Neuronal stem cell (in vitro differentiated cells): Measurements from ENCODE around the gene OR2T10.
"Not testable (repeated sequence)": the region's sequence is repeated elsewhere in the genome, so short reads cannot be mapped to it uniquely, and the experiment has no call there.

Source experiments
- DNase-seq: peaks from one replicate; pipeline ENCODE4 v3.0.0-alpha.2; 2013; ENCODE audit warnings: low spot score
- H2AFZ ChIP-seq: one replicate; pipeline ENCODE4 v1.6.1; 2013; ENCODE audit warnings: mild to moderate bottlenecking, low read length, inconsistent platforms
- H2AK5ac ChIP-seq: 2 replicates; pipeline ENCODE4 v1.6.1; 2013; ENCODE audit warnings: low read depth, mild to moderate bottlenecking, inconsistent platforms, low read length, moderate library complexity, mixed read lengths
- H2BK120ac ChIP-seq: 2 replicates; pipeline ENCODE4 v1.6.1; 2013; ENCODE audit warnings: low read depth, mild to moderate bottlenecking, inconsistent platforms, low read length, moderate library complexity, mixed read lengths
- H2BK12ac ChIP-seq: one replicate; pipeline ENCODE4 v1.6.1; 2013; ENCODE audit warnings: low read length, inconsistent platforms
- H2BK15ac ChIP-seq: 2 replicates; pipeline ENCODE4 v1.6.1; 2013; ENCODE audit warnings: mild to moderate bottlenecking, low read length, inconsistent platforms, mixed read lengths
- H2BK5ac ChIP-seq: one replicate; pipeline ENCODE4 v1.6.1; 2013; ENCODE audit warnings: inconsistent platforms, mild to moderate bottlenecking, low read length, moderate library complexity
- H3K14ac ChIP-seq: one replicate; pipeline ENCODE4 v1.6.1; 2013; ENCODE audit warnings: low read length, inconsistent platforms
- H3K18ac ChIP-seq: 2 replicates; pipeline ENCODE4 v1.6.1; 2013; ENCODE audit warnings: low read length, inconsistent platforms
- H3K23ac ChIP-seq: 2 replicates; pipeline ENCODE4 v1.6.1; 2013; ENCODE audit warnings: low read depth, mild to moderate bottlenecking, mixed read lengths, low read length, inconsistent platforms; ENCODE audit not compliant: poor library complexity
- H3K27ac ChIP-seq: replicated peaks from 3 replicates; pipeline ENCODE4 v1.5.1; 2013; ENCODE audit warnings: low read length, inconsistent platforms
- H3K27me3 ChIP-seq, 3 experiments: 2 replicates each; pipeline ENCODE4 v1.6.1; 2013; ENCODE audit warnings: low read length in 3 of 3, mild to moderate bottlenecking in 2 of 3, inconsistent platforms in 1 of 3, low read depth in 1 of 3, mixed read lengths in 1 of 3, moderate library complexity in 1 of 3; ENCODE audit not compliant: control insufficient read depth in 3 of 3, insufficient read depth in 3 of 3
- H3K36me3 ChIP-seq, 2 donors: replicated peaks in 1 of 2; 2 replicates each; pipeline ENCODE4 v1.6.1; 2013; ENCODE audit warnings: low read length in 2 of 2; ENCODE audit not compliant: control insufficient read depth in 2 of 2, insufficient read depth in 2 of 2
- H3K4ac ChIP-seq: 2 replicates; pipeline ENCODE4 v1.6.1; 2013; ENCODE audit warnings: inconsistent platforms, mild to moderate bottlenecking, low read length, moderate library complexity
- H3K4me1 ChIP-seq, 2 donors: 1 replicate in 1 of 2; 2 replicates in 1 of 2; pipeline ENCODE4 v1.6.1; 2013; ENCODE audit warnings: low read length in 2 of 2, low read depth in 1 of 2; ENCODE audit not compliant: control insufficient read depth in 2 of 2, insufficient read depth in 1 of 2
- H3K4me2 ChIP-seq: one replicate; pipeline ENCODE4 v1.6.1; 2013; ENCODE audit warnings: mild to moderate bottlenecking, low read length, inconsistent platforms; ENCODE audit not compliant: insufficient read depth, poor library complexity, severe bottlenecking
- H3K4me3 ChIP-seq, 2 donors: 2 replicates each; pipeline ENCODE4 v1.5.1; 2013; ENCODE audit warnings: low read length in 2 of 2, mild to moderate bottlenecking in 2 of 2, inconsistent platforms in 1 of 2, moderate library complexity in 1 of 2
- H3K79me1 ChIP-seq: one replicate; pipeline ENCODE4 v1.6.1; 2013; ENCODE audit warnings: low read depth, mild to moderate bottlenecking, inconsistent platforms, low read length, moderate library complexity
- H3K9ac ChIP-seq: one replicate; pipeline ENCODE4 v1.6.1; 2013; ENCODE audit warnings: mild to moderate bottlenecking, low read depth, low read length, inconsistent platforms; ENCODE audit not compliant: poor library complexity
- H3K9me3 ChIP-seq, 2 donors: replicated peaks in 1 of 2; 2 replicates each; pipeline versions ENCODE3 to v1.6.1; 2013; ENCODE audit warnings: low read length in 2 of 2, mild to moderate bottlenecking in 2 of 2, inconsistent platforms in 1 of 2, low read depth in 1 of 2, mixed read lengths in 1 of 2, moderate library complexity in 1 of 2; ENCODE audit not compliant: control insufficient read depth in 2 of 2, insufficient read depth in 1 of 2
- H4K8ac ChIP-seq: one replicate; pipeline ENCODE4 v1.6.1; 2013; ENCODE audit warnings: low read depth, mild to moderate bottlenecking, inconsistent platforms, low read length, moderate library complexity
- H4K91ac ChIP-seq: one replicate; pipeline ENCODE4 v1.6.1; 2013; ENCODE audit warnings: low read length, low read depth, mild to moderate bottlenecking, inconsistent platforms; ENCODE audit not compliant: poor library complexity
- WGBS, 2 donors: extraction: QIAGEN DNeasy Blood & Tissue Kit; methylation state at CpG; one replicate each; pipeline ENCODE4 v1.1.7; 2013; ENCODE audit warnings: missing lambda C conversion rate in 2 of 2, mixed read lengths in 1 of 2; ENCODE audit not compliant: insufficient read length in 2 of 2, insufficient replicate concordance in 1 of 2; ENCODE audit errors: extremely low coverage in 2 of 2; 5-methylcytosine and 5-hydroxymethylcytosine counted together

The OR2T10 gene

GRCh38 chr1:248574657-248575056 lies 22.8 kb downstream of the OR2T10 start, which contains the start of gene OR2T34:
TSS of gene OR2T34 (minus strand) at chr1:248574757. CDS start at chr1:248574757, 0 bp downstream.
- not testable (repeated sequence) for H3K23ac ChIP-seq, H3K18ac ChIP-seq, H3K4ac ChIP-seq, H3K14ac ChIP-seq, H3K9me3 ChIP-seq, H3K9ac ChIP-seq, H3K4me1 ChIP-seq, H3K79me1 ChIP-seq, H3K4me2 ChIP-seq, H3K36me3 ChIP-seq, H2AFZ ChIP-seq, DNase-seq, H2AK5ac ChIP-seq, H3K27ac ChIP-seq, H4K91ac ChIP-seq, H2BK12ac ChIP-seq, H4K8ac ChIP-seq, H3K27me3 ChIP-seq, H2BK5ac ChIP-seq, H3K4me3 ChIP-seq, H2BK120ac ChIP-seq, H2BK15ac ChIP-seq
- WGBS, 2 donors, result no CpG with 5 or more reads among the region's 3 CpGs

- H2BK120ac ChIP-seq, H3K27ac ChIP-seq, H3K4me3 ChIP-seq, H3K9me3 ChIP-seq, H2AK5ac ChIP-seq, H3K79me1 ChIP-seq, H4K8ac ChIP-seq, H2BK15ac ChIP-seq, H4K91ac ChIP-seq, H3K14ac ChIP-seq, DNase-seq, H3K4ac ChIP-seq, H2BK12ac ChIP-seq, H3K18ac ChIP-seq, H2AFZ ChIP-seq, H2BK5ac ChIP-seq, H3K23ac ChIP-seq, H3K9ac ChIP-seq, H3K4me2 ChIP-seq, H3K27me3 ChIP-seq, H3K36me3 ChIP-seq, H3K4me1 ChIP-seq: not testable (repeated sequence)
- WGBS, 2 donors, result no CpG with 5 or more reads among the region's 8 CpGs
Measured at GRCh38 chr1:248573856-248574255, 23.6 kb downstream of the OR2T10 start.

DNA sequence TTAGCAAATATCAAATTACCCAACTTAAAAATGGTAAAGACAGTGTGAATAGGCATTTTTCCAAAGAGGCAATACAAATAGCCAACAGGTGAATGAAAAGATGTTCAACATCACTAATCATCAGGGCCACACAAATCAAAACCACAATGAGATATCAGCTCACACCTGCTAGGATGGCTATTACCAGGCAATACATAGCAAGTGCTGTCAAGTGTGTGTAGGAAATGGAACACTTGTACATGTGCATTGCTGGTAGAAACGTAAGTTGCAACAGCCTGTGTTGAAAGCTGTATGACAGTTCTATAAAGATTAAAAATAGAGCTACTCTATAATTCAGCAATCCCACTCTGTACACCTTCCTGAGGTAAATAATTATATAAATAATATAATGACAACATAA lies 25.5 kb downstream of the OR2T10 start:
- not testable (repeated sequence) for H4K91ac ChIP-seq, H3K27ac ChIP-seq, H3K4me1 ChIP-seq, H2BK120ac ChIP-seq, H3K14ac ChIP-seq, H2BK12ac ChIP-seq, H3K4me3 ChIP-seq, H2AK5ac ChIP-seq, H3K4ac ChIP-seq, H3K23ac ChIP-seq, H3K4me2 ChIP-seq, H3K9ac ChIP-seq, H3K27me3 ChIP-seq, H2BK15ac ChIP-seq, DNase-seq, H3K18ac ChIP-seq, H2BK5ac ChIP-seq, H3K79me1 ChIP-seq, H3K9me3 ChIP-seq, H2AFZ ChIP-seq, H3K36me3 ChIP-seq, H4K8ac ChIP-seq
- WGBS, 2 donors, result no CpG with 5 or more reads among the region's 1 CpG

- H4K8ac ChIP-seq, H3K23ac ChIP-seq, DNase-seq, H3K4me3 ChIP-seq, H2BK120ac ChIP-seq, H2BK15ac ChIP-seq, H3K4me1 ChIP-seq, H3K4me2 ChIP-seq, H4K91ac ChIP-seq, H2BK12ac ChIP-seq, H3K79me1 ChIP-seq, H3K9ac ChIP-seq, H3K9me3 ChIP-seq, H2AFZ ChIP-seq, H3K4ac ChIP-seq, H3K36me3 ChIP-seq, H3K18ac ChIP-seq, H3K14ac ChIP-seq, H3K27me3 ChIP-seq, H2BK5ac ChIP-seq, H3K27ac ChIP-seq, H2AK5ac ChIP-seq: not testable (repeated sequence)
- WGBS, 2 donors, result no CpG with 5 or more reads among the region's 3 CpGs
Measured at GRCh38 chr1:248570811-248571210, 26.7 kb downstream of the OR2T10 start.
